ENCODE results near the gene METTL25B.

DNA sequence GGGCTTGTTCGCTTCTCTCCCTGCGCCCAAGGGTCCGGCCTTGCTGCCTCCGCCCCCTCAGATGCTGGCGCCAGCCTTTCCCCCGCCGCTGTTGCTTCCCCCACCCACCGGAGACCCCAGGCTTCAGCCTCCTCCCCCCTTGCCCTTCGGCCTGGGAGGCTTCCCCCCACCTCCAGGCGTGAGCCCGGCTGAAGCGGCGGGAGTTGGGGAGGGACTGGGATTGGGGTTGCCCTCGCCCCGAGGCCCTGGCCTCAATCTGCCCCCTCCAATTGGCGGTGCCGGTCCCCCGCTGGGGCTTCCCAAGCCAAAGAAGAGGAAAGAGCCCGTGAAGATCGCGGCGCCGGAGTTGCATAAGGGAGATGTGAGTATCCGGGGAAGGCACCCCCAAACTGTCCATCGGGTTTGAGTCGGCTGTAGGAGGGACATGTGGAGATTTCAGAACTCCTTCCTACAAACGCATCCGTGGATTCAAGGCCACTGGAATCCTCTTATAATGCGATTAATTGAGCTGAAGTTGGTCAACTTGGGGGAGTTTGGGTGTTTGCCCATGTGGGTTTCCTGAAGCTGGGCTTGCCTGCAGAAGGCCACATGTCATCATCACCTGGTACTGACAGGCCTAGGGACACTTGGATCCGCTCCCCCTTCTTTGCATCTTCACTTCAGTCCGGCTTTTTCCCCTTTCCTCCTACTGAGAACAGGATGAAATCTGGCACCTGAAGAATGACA, 39.8 kb downstream of the METTL25B start:
- TF ChIP-seq CTCF (IDR thresholded peaks at IDR 0.05) (no peak), ZFX (IDR thresholded peaks at IDR 0.05; ENCODE audit: borderline replicate concordance) (no peak)

All from 22Rv1 (cell line).